AG08395 (cell line): ENCODE measurements around the gene RHOB.
"Not testable (repeated sequence)": the region's sequence is repeated elsewhere in the genome, so short reads cannot be mapped to it uniquely, and the experiment has no call there.

Source experiments
- DNase-seq: peaks from one replicate; pipeline ENCODE4 v3.0.0; 2012; ENCODE audit warnings: mixed read lengths, low spot score

Gene RHOB

DNA sequence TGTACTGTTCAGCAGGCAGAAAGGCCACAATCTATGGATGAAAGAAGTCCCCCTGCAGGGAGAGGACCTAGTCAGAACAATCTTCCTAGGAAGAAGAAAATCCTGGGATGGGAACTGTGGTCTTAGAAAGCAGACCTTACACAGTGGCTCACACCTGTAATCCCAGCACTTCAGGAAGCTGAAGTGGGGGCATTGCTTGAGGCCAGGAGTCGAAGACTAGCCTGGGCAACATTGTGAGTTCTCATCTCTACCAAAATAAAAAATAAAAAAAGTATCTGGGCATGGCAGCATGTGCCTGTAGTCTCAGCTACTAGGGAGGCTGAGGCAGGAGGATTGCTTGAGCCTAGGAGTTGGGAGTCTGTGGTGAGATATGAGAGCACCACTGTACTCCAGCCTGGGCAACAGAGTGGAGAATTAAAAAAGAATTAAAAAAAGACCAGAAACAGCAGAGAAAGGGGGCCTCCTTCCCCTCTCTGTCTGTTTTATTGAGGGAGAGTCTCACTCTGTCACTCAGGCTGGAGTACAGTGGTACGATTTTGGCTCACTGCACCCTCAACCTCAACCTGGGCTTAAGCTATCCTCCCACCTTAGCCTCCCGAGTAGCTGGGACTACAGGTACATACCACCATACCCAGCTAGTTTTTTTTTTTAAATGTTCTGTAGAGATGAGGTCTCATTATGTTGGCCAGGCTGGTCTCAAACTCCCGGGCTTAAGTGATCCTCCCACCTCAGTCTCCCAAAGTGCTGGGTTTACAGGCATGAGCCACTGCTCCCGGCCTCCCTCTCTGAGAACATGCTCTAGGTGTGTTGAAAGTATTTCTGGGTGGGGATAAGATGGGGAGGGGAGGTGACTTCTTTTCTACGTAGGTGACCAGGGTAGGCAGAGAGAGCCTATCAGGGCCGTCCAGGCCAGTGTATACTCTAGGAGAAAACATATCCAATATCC, 7.4 kb downstream of the RHOB start:
- no peak for DNase-seq

DNA sequence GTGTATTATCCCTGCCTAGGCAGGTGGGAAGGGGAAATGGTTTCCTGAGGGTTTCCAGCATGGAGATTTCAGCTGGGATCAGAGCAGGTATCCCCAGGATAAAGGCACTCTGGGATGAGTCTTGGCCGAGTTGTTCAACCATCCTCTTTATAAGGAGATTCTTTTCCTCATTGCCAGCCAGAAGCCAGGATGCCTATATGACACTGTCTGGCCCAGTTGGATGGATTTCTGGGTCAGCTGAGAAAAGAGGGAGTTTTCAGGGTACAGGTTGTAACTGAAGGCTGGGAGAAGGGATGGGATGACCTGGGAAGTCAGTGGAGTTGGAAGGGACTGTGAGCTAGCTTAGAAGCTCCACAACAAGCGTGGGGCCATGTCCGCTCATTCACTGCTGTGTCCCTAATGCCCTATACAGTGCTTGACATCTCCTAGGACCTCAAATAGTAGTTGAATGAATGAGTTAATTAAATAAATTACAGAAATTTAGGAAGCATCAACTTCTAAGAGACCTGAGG, 8.3 kb downstream of the RHOB start:
- DNase-seq: no peak

DNA sequence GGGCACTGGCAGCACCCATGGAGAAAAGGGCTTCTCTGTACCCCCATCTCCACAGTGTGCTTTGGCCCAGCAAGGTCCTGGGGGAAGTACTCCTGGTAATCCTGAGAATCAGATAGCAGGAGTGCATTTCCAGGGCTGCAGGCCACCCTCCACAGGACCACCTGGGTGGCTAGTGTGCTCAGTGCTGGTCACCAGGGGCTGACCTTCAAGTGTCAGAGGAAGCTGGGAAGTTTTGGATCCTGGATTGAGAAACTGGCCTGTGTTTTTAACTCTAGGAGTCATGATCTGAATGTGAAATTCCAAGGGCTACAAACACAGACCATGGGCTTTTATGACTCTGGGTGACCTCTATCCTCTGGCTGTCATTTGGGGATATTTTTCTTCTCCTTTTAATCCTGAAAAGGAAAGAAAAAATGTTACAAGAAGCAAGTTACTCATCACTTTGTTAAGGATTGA, 9.3 kb downstream of the RHOB start:
- DNase-seq: no peak

DNA sequence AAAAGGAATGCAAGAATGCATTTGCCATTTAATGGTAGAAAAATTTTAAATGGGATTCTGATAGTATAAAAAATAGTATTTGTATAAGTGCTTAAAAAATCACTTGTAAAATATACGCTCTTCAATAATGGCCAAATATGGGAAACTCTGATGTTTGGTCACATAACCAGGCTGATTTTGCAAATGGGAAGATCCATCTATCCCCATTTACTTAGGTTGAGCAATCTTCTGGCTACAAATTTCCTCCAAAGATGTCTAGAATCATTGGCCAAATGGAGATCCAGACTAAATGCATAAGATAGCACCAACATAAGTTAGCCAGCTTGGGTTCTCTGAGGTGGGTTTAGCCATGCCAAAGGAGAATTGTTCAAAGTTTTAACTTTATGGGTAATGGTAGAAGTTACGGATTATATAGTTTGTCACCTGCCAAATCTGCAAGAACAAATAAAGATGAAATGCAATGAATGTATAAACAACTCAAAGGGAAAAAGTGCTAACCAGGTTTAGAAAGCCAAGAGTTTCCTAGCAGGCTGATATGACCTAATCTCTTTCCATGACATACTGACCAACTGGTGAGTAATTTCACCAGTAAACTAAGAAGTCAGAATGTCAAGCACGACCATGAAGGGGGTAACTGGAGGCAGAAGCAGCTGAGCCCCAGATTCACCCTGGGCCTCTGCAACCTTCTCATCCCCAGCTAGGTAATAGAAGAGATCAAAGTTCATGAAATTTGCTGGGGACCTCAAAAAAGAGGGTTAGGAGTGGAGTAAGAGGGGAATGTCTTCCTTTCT, 10.0 kb downstream of the RHOB start:
- peak; percentile 35 for DNase-seq

DNA sequence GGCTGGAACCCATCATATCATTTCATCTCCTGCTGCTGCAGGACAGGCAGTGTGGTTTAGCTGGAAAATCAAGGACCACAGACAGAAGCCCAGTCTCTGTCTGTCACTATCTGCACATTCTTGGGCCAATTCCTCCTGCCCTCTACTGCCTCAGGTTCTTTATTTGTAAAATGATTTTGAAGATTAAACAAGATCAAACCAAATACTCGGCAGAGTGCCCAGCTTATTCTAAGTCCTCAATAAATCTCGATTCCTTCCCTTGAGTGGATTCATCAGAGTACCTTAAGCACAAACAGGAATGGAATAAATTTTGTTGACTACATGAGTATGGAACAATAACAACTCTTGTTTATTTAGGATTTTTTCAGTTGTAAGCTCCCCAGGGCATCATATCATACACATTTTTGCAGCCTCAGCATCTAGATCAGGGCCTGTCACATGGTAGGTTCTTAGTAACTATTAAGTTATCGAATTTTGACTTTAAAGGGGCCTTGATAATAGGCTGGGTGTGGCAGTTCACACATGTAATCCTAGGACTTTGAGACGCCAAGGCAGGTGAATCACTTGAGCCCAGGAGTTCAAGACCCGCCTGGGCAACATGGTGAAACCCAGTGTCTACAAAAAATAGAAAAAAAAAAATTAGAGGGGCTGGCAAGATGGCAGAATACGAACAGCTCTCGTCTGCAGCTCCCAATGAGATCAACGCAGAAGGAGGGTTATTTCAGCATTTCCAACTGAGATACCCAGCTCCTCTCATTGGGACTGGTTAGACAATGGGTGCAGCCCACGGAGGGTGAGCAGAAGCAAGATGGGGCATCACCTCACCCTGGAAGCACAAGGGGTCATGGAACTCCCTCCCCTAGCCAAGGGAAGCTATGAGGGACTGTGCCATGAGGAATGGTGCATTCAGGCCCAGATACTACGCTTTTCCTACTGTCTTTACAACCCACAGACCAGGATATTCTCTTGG, 11.1 kb downstream of the RHOB start:
- DNase-seq: no peak

DNA sequence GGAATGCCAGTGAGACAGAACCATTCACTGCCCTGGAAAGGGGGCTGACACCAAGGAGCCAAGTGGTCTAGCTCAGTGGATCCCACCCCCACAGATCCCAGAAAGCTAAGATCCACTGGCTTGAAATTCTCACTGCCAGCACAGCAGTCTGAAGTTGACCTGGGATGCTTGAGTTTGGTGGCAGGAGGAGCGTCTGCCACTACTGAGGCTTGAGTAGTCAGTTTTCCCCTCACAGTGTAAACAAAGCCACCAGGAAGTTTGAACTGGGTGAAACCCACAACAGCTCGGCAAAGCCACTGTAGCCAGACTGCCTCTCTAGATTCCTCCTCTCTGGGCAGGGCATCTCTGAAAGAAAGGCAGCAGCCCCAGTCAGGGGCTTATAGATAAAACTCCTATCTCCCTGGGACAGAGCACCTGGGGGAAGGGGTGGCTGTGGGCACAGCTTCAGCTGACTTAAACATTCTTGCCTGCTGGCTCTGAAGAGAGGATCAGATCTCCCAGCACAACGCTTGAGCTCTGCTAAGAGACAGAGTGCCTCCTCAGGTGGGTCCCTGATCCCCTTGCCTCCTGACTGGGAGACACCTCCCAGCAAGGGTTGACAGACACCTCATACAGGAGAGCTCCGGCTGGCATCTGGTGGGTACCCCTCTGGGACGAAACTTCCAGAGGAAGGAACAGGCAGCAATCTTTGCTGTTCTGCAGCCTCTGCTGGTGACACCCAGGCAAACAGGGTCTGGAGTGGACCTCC, 12.0 kb downstream of the RHOB start:
- DNase-seq: not testable (repeated sequence)

DNA sequence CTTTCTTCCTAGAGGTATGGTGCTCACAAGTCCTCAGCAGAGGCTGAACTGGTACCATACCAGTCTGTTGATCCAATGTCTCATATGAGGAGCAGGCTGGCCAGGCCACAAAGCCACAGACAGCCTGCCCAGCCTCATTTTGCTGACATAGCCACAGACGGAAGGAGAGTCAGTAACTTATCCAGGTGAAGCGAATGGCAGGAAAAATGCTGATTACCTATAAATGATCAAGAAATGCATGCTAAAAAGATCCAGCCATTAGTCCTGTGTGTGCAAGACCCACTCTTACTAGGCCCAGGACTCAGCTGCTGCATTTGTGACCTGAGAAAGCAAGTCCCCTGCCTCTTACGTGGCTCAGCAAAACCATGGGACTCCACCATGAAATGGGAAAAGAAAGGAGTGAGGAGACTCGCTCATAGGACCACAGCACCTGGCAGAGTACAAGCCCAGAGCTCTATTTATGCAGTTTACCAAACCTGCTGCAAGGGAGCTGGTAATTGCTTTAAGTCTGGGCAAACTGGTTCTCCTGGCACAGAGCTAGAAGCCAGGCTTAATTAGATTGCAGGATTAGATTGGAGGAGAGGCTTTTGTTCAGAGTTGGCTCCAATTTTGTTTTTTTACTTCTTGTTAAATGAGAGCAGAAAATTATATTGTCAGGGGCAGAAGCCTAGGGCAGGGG, 19.0 kb downstream of the RHOB start:
- no peak for DNase-seq

- DNase-seq: no peak
These were observed 21.1 kb downstream of the RHOB start for GRCh38 chr2:20467789-20468548.

DNA sequence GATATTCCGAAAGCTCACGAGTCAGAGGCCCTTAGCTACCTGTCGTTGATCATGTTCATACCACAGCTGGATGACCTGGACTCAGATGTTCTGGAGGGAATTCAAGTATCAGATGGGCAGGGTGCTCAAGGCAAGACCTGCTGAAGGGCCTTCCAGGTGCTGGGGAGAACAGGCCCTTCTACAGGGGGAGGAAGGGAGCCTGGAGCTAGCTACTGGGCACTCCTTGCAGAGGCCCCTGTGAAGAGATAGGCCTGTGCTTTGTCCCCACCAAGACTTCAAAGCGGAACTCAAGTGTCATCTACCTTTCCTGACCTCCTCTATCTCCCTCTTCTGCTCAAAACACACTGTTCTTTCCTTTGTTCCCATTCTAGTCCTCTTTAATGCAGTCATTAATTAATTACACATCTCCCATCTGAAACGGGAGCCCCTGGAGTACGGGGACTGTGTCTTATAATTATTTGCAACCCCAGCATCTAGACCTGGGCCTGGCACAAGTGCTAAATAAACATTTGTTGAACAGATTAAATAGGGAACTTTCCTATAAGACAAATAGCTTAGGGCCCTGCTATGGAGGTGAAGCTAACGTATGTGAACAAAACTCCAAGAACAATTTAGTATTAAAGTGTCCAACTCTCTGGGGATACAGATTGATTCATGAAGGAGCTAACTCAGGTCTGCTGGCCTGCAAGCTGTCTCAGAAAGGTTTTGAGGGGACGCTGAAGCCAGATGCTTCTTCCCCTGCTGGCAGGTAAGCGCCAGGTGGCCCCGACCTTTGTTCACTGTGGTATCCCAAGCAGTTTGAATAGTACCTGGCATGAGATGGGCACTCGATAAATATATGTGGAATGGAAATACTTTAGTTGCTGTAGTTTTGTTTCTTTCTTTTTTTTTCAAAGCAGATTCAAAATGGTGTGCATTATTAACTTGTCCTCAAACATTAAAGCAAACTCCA, 22.0 kb downstream of the RHOB start:
- DNase-seq: no peak

DNA sequence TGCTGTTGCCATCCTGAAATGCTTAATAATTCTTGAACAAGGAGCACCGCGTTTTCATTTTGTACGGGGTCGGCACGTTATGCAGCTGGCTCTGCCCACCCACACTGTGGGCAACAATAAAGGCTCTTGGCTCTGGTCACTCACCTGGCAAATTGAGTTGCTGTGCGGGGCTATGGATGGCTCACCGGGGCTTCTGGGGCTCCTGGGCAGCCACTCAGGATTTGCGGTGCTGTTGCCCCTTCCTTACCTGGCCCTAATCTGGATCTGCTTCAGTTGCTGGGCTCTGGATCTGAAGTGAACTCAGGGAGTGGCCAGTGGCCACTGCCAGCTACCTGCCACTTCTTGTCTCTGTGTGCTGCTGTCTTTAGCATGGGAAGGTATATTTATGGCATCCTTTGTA, 22.7 kb downstream of the RHOB start:
- DNase-seq: no peak

GRCh38 chr2:20470211-20470610, 23.3 kb downstream of the RHOB start:
- no peak for DNase-seq

DNA sequence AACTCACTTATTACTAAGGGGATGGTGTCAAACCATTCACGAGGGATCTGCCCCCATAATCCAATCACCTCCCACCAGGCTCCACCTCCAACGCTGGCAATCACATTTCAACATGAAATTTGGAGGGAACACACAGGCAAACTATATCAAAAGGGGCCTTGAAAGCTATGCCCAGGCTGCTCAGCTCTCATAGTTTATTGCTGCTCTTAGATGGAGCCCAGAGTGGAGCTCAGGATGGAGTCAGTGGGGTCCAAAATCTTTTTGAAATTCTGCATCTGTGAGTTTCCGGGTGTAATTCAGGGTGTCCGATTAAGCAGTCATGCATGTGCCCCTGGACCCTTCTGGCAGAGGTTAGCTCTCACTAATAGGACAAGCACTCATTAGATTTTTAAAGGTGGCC, 24.3 kb downstream of the RHOB start:
- DNase-seq: no peak

- DNase-seq: no peak
These were observed 25.2 kb downstream of the RHOB start for GRCh38 chr2:20471902-20472559.

- no peak for DNase-seq
These were observed 25.7 kb downstream of the RHOB start for GRCh38 chr2:20472569-20472968.

DNA sequence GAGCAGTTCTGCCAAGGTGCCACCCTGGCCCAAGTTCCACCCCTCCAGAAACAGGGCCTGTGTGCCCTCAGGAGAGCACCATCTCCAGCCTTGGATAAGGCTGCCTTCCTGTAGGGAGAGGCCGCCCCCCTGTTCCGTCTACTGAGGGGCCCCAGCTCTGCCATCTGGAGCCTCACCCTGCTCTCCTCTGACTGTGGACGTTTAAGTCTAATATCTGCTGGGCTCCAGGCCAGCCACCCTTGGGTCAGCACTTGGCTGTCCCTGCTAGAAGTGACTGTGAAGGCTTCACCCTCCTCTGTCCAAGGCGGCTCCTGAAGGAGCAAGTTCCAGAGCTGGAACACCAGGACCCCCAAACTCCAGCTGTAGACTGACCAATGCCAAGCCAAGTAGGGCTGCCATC, 26.3 kb downstream of the RHOB start:
- DNase-seq: no peak

- no peak for DNase-seq
These were observed 28.1 kb downstream of the RHOB start for GRCh38 chr2:20474757-20475566.

DNA sequence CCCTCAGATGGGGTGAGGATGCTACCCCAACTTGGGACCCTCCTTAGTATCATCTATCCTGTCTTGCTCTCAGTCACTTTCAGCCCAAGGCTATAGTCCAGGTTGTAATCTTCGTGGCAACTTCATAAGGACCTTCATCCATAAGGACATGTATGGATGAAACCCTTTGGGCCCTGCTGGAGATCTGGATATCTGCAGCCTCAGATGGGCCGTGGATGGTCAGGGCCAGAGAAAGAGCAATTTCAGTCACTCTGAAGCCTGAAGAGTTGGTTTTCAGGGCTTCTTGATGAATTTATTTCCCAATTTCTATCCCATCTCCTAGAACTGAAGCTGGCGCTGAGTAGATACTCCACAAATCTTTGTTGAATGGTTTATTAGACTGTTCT, 28.7 kb downstream of the RHOB start:
- no peak for DNase-seq
